ENCODE measurements around the gene C19orf73. TPM values are rescaled to one million over a fixed set of nuclear protein-coding genes. Genes with fewer than 3 reads are reported as not detected.

The C19orf73 gene
- total and polyA plus RNA-seq, 4 donors = 0.56 to 2.1 (median 1.7) TPM

GRCh38 chr19:49160450-49161189 is 41.7 kb upstream of the C19orf73 start:
- Histone ChIP-seq H3K27me3 (ENCODE audit: control insufficient read depth in 4 of 4, insufficient read depth in 4 of 4, low read length in 3 of 4) (no peaks in the 10 kb centered on the region), H3K27ac (ENCODE audit: low read depth in 1 of 2, low read length in 2 of 2) (no peak overlapping the region), H3K4me1 (ENCODE audit: control insufficient read depth in 4 of 4, insufficient read depth in 4 of 4, low read length in 3 of 4) (peaks cover 3 to 9% (median 5%) of the 10 kb centered on the region in 4 donors), H3K9ac (ENCODE audit: low read depth in 1 of 2, low read length in 2 of 2) (no peak overlapping the region), H3K9me3 (ENCODE audit: control insufficient read depth in 4 of 4, low read length in 3 of 4) (no peaks in the 10 kb centered on the region), H3K4me3 (ENCODE audit: low read depth in 1 of 3, low read length in 3 of 3) (no peak overlapping the region), H3K36me3 (ENCODE audit: control insufficient read depth in 4 of 4, insufficient read depth in 3 of 4, low read depth in 1 of 4, low read length in 3 of 4) (peaks cover 0 to 2% (median 0%) of the 10 kb centered on the region in 4 donors)
- WGBS = 92% methylated on average over 13 of the region's 13 CpGs
- TF ChIP-seq EGR1 (IDR thresholded peaks at IDR 0.05; ENCODE audit: low read depth in 2 of 2) (no peak), MAX (IDR thresholded peaks at IDR 0.05) (no peak), HNF4A (conservative IDR thresholded peaks at IDR 0.05) (no peak), REST (IDR thresholded peaks at IDR 0.05) (no peak), YY1 (IDR thresholded peaks at IDR 0.05) (no peak), CTCF (IDR thresholded peaks at IDR 0.05; ENCODE audit: low read depth, low read length, missing input control) (no peak)
- no peak for DNase-seq (ENCODE audit: low spot score)

GRCh38 chr19:49157445-49158224 is 38.7 kb upstream of the C19orf73 start, which contains the start of gene TRPM4:
TRPM4 (plus strand) TSS chr19:49157792; CDS start chr19:49157867, 75 bp downstream.
- Histone ChIP-seq H3K27ac (ENCODE audit: low read depth in 1 of 2, low read length in 2 of 2) (peak within 1 kb of the TSS; percentile 66 to 68), H3K27me3 (ENCODE audit: control insufficient read depth in 4 of 4, insufficient read depth in 4 of 4, low read length in 3 of 4) (no peaks in the 10 kb centered on the region), H3K4me1 (ENCODE audit: control insufficient read depth in 4 of 4, insufficient read depth in 4 of 4, low read length in 3 of 4) (peaks cover 3 to 9% (median 5%) of the 10 kb centered on the region in 4 donors), H3K36me3 (ENCODE audit: control insufficient read depth in 4 of 4, insufficient read depth in 3 of 4, low read depth in 1 of 4, low read length in 3 of 4) (peaks cover 0 to 2% (median 0%) of the 10 kb centered on the region in 4 donors), H3K9me3 (ENCODE audit: control insufficient read depth in 4 of 4, low read length in 3 of 4) (no peaks in the 10 kb centered on the region), H3K9ac (ENCODE audit: low read depth in 1 of 2, low read length in 2 of 2) (peak within 1 kb of the TSS in 1 of 2 donors; percentile 27), H3K4me3 (ENCODE audit: low read depth in 1 of 3, low read length in 3 of 3) (peak within 1 kb of the TSS; percentile 79 to 81 (median 80))
- peak in 1 of 2 donors; percentile 52 for TF ChIP-seq RAD21 (IDR thresholded peaks at IDR 0.05)
- TF ChIP-seq NR2F2 (IDR thresholded peaks at IDR 0.05) = peak; percentile 22
- TF ChIP-seq HNF4A (conservative IDR thresholded peaks at IDR 0.05) = no peak
- no peak for TF ChIP-seq HNF4G (IDR thresholded peaks at IDR 0.05)
- no peak for TF ChIP-seq FOXA1 (IDR thresholded peaks at IDR 0.05)
- TF ChIP-seq SP1 (IDR thresholded peaks at IDR 0.05) = peak; percentile 29
- peak; percentile 45 for TF ChIP-seq REST (IDR thresholded peaks at IDR 0.05)
- 2% methylated on average over 41 of the region's 41 CpGs for WGBS
- DNase-seq (ENCODE audit: low spot score) = peak; percentile 86
